H1 (cell line): ENCODE measurements around the gene NR2F1-AS1. TPM values are rescaled to one million over a fixed set of nuclear protein-coding genes. Genes with fewer than 3 reads are reported as not detected.

Experiments used
- CTCF ChIA-PET: fragments of 300-600 bp; sonication (Branson Sonifier 250); formaldehyde crosslinking; loops from one replicate; lab custom pipeline; 2021; ENCODE audit not compliant: partially characterized antibody; lab: Charles Lee
- POLR2A ChIA-PET: fragments of 300-600 bp; sonication (Branson Sonifier 250); formaldehyde crosslinking; loops from one replicate; lab custom pipeline; 2021; ENCODE audit warnings: inconsistent platforms; ENCODE audit not compliant: partially characterized antibody; lab: Charles Lee
- DNase-seq, 2 experiments: peaks; one replicate each; pipeline versions ENCODE4 v3.0.0 to v3.0.0-alpha.2; 2010 to 2022; ENCODE audit warnings: low spot score in 2 of 2, low read depth in 1 of 2, mixed read lengths in 1 of 2
- FAIRE-seq: peaks from 2 replicates; lab custom pipeline; 2011; peaks lifted over from hg19 to GRCh38; lab: Jason Lieb, UNC
- H2AFZ ChIP-seq: 2 replicates; pipeline ENCODE4 v1.8.1; 2012; ENCODE audit warnings: low read length, inconsistent platforms
- H2AK5ac ChIP-seq: 2 replicates; pipeline ENCODE4 v1.6.1; 2013; ENCODE audit warnings: low read depth, low read length
- H2BK120ac ChIP-seq: replicated peaks from 2 replicates; pipeline ENCODE3; 2013; ENCODE audit warnings: low read depth, low read length, inconsistent platforms
- H2BK12ac ChIP-seq: 2 replicates; pipeline ENCODE4 v1.6.1; 2013; ENCODE audit warnings: low read depth, low read length
- H2BK15ac ChIP-seq: 2 replicates; pipeline ENCODE4 v1.6.1; 2013; ENCODE audit warnings: low read length
- H2BK20ac ChIP-seq: 2 replicates; pipeline ENCODE4 v1.6.1; 2013; ENCODE audit warnings: low read length
- H2BK5ac ChIP-seq: 2 replicates; pipeline ENCODE4 v1.6.1; 2013; ENCODE audit warnings: low read depth, low read length
- H3K14ac ChIP-seq: 2 replicates; pipeline ENCODE4 v1.6.1; 2013; ENCODE audit warnings: inconsistent platforms; ENCODE audit not compliant: insufficient read length
- H3K18ac ChIP-seq: 2 replicates; pipeline ENCODE4 v1.6.1; 2013; ENCODE audit warnings: low read length; ENCODE audit errors: extremely low read depth
- H3K23ac ChIP-seq: 2 replicates; pipeline ENCODE4 v1.6.1; 2013; ENCODE audit warnings: inconsistent platforms; ENCODE audit not compliant: insufficient read length
- H3K23me2 ChIP-seq: 2 replicates; pipeline ENCODE4 v1.6.1; 2013; ENCODE audit warnings: low read depth, low read length
- H3K27ac ChIP-seq: 2 replicates; pipeline ENCODE4 v1.6.1; 2011; ENCODE audit warnings: low read depth, low read length, inconsistent platforms
- H3K27me3 ChIP-seq, 4 experiments: replicated peaks in 1 of 4; 1 replicate in 1 of 4; 2 replicates in 3 of 4; pipeline versions ENCODE4 v1.6.1 to v1.8.1; 2011 to 2013; ENCODE audit warnings: low read length in 3 of 4, mild to moderate bottlenecking in 3 of 4, inconsistent platforms in 2 of 4, mixed read lengths in 2 of 4, moderate library complexity in 1 of 4; ENCODE audit not compliant: control insufficient read depth in 3 of 4, insufficient read depth in 3 of 4; ENCODE audit errors: extremely low read depth in 1 of 4
- H3K36me3 ChIP-seq, 4 experiments: 2 replicates each; pipeline versions ENCODE4 v1.6.1 to v1.8.1; 2011 to 2013; ENCODE audit warnings: mild to moderate bottlenecking in 4 of 4, low read length in 3 of 4, moderate library complexity in 2 of 4, control low read depth in 1 of 4, inconsistent platforms in 1 of 4; ENCODE audit not compliant: insufficient read depth in 4 of 4, control insufficient read depth in 2 of 4
- H3K4ac ChIP-seq: replicated peaks from 2 replicates; pipeline ENCODE3; 2013; ENCODE audit warnings: low read length, low read depth, mixed read lengths, inconsistent platforms; ENCODE audit not compliant: insufficient read length
- H3K4me1 ChIP-seq, 4 experiments: replicated peaks in 1 of 4; 1 replicate in 1 of 4; 2 replicates in 3 of 4; pipeline versions ENCODE4 v1.6.1 to v1.8.1; 2011 to 2013; ENCODE audit warnings: low read length in 3 of 4, inconsistent platforms in 2 of 4, mixed read lengths in 1 of 4; ENCODE audit not compliant: insufficient read depth in 4 of 4, control insufficient read depth in 3 of 4
- H3K4me2 ChIP-seq, 2 experiments: 2 replicates each; pipeline versions ENCODE4 v1.6.1 to v1.8.1; 2011 to 2013; ENCODE audit warnings: low read depth in 2 of 2, low read length in 2 of 2, control low read depth in 1 of 2, inconsistent platforms in 1 of 2, mild to moderate bottlenecking in 1 of 2; ENCODE audit not compliant: insufficient read depth in 1 of 2
- H3K4me3 ChIP-seq, 4 experiments: fragments of 200-600, 300-600 bp in 1 of 4; sonication (generic), shearing (Covaris generic), sonication (Bioruptor Twin) in 1 of 4; 2 replicates each; pipeline versions ENCODE4 v1.5.1 to v1.8.1; 2011 to 2016; ENCODE audit warnings: low read length in 4 of 4, low read depth in 3 of 4, control low read depth in 2 of 4, inconsistent platforms in 2 of 4, mild to moderate bottlenecking in 2 of 4, mixed read lengths in 1 of 4, moderate library complexity in 1 of 4; ENCODE audit not compliant: insufficient read depth in 2 of 4; ENCODE audit errors: extremely low read depth in 1 of 4
- H3K56ac ChIP-seq: replicated peaks from 2 replicates; pipeline ENCODE3; 2013; ENCODE audit warnings: low read depth, mild to moderate bottlenecking, mixed read lengths, low read length, inconsistent platforms; ENCODE audit not compliant: insufficient read length
- H3K79me1 ChIP-seq: 2 replicates; pipeline ENCODE4 v1.6.1; 2013; ENCODE audit warnings: low read depth, low read length, control low read depth
- H3K79me2 ChIP-seq, 2 experiments: 2 replicates each; pipeline versions ENCODE4 v1.6.1 to v1.8.1; 2012 to 2013; ENCODE audit warnings: low read length in 2 of 2, mild to moderate bottlenecking in 2 of 2, inconsistent platforms in 1 of 2; ENCODE audit not compliant: insufficient read depth in 2 of 2, control insufficient read depth in 1 of 2
- H3K9ac ChIP-seq, 4 experiments: replicated peaks in 1 of 4; 1 replicate in 1 of 4; 2 replicates in 3 of 4; pipeline versions ENCODE4 v1.6.1 to v1.8.1; 2011 to 2013; ENCODE audit warnings: low read depth in 3 of 4, low read length in 3 of 4, control low read depth in 2 of 4, mild to moderate bottlenecking in 2 of 4, moderate library complexity in 2 of 4, inconsistent platforms in 1 of 4; ENCODE audit errors: extremely low read depth in 1 of 4
- H3K9me3 ChIP-seq, 2 experiments: 2 replicates each; pipeline versions ENCODE4 v1.6.1 to v1.8.1; 2012 to 2013; ENCODE audit warnings: mild to moderate bottlenecking in 2 of 2, moderate library complexity in 2 of 2, control low read depth in 1 of 2, inconsistent platforms in 1 of 2, low read depth in 1 of 2, low read length in 1 of 2, mixed read lengths in 1 of 2; ENCODE audit not compliant: insufficient read depth in 2 of 2
- H4K20me1 ChIP-seq, 2 experiments: replicated peaks in 1 of 2; 2 replicates each; pipeline versions ENCODE3 to v1.8.1; 2011 to 2013; ENCODE audit warnings: inconsistent platforms in 2 of 2, low read length in 2 of 2, mild to moderate bottlenecking in 1 of 2; ENCODE audit not compliant: insufficient read depth in 2 of 2, control insufficient read depth in 1 of 2
- H4K5ac ChIP-seq: 2 replicates; pipeline ENCODE4 v1.6.1; 2013; ENCODE audit warnings: low read length, low read depth, mixed read lengths, inconsistent platforms; ENCODE audit not compliant: insufficient read length
- H4K8ac ChIP-seq: 2 replicates; pipeline ENCODE4 v1.8.0; 2013; ENCODE audit warnings: mild to moderate bottlenecking, moderate library complexity, low read length, inconsistent platforms; ENCODE audit not compliant: insufficient read depth; ENCODE audit errors: extremely low read depth
- H4K91ac ChIP-seq: replicated peaks from 2 replicates; pipeline ENCODE3; 2013; ENCODE audit warnings: low read length, mixed read lengths, inconsistent platforms; ENCODE audit not compliant: insufficient read length
- CREB1 ChIP-seq: IDR thresholded peaks from 2 replicates; pipeline ENCODE4 v1.6.1; 2012; ENCODE audit warnings: inconsistent platforms
- KDM4A ChIP-seq: IDR thresholded peaks from one replicate; pipeline ENCODE4 v1.7.1; 2012; ENCODE audit warnings: low read depth, mild to moderate bottlenecking, moderate library complexity, low read length, inconsistent platforms; ENCODE audit not compliant: severe bottlenecking
- TBP ChIP-seq: IDR thresholded peaks from 2 replicates; pipeline ENCODE4 v1.6.1; 2011; ENCODE audit warnings: low read depth, low read length, improper control_type of control experiment
- WGBS, 2 experiments: shearing (Covaris generic) in 1 of 2; methylation state at CpG; one replicate each; pipeline versions ENCODE4 v1.1.6 to v1.1.7; 2013 to 2015; ENCODE audit warnings: low lambda C conversion rate in 2 of 2, mixed read lengths in 2 of 2, inconsistent platforms in 1 of 2, low coverage in 1 of 2, missing lambda C conversion rate in 1 of 2; ENCODE audit not compliant: insufficient replicate concordance in 2 of 2, insufficient coverage in 1 of 2, insufficient read length in 1 of 2; ENCODE audit errors: extremely low coverage in 1 of 2, missing lambda C conversion rate in 1 of 2; 5-methylcytosine and 5-hydroxymethylcytosine counted together
- polyA plus RNA-seq, 7 experiments: library from polyadenylated mRNA; depleted of rRNA in 3 of 7; stranded (reverse) in 5 of 7; unstranded in 2 of 7; fragments of >200 nt in 5 of 7; fragments of 200-250 nt in 2 of 7; gene quantifications; 1 replicate in 5 of 7; 2 replicates in 1 of 7; 4 replicates in 1 of 7; pipeline versions ENCODE4 v1.2.1 to v1.2.3, GENCODE V29; 2011 to 2013; ENCODE audit warnings: missing spikeins in 2 of 7, mixed read lengths in 2 of 7
- total RNA-seq: library from RNA; stranded (reverse); fragmentation: NEBNext Ultra II Directional; extraction: Animal tissue kit (Norgen Biotek cat#: 25700); gene quantifications from 2 replicates; pipeline ENCODE4 v1.2.1, GENCODE V29; 2021

Gene NR2F1-AS1
- total and polyA plus RNA-seq, 2 of the 8 experiments (the other 6 are each of a cell fraction or from before 2014, with no cell fraction given), result 1.6 to 5.6 TPM

- no peak overlapping the region for H3K18ac ChIP-seq
- peak overlapping the region; percentile 56 to 62 for H3K4me2 ChIP-seq
- H3K4ac ChIP-seq, result no peak overlapping the region
- H2BK20ac ChIP-seq, result no peak overlapping the region
- no peak overlapping the region for H3K14ac ChIP-seq
- H2AFZ ChIP-seq, result no peak overlapping the region
- no peak overlapping the region for H4K91ac ChIP-seq
- H4K5ac ChIP-seq, result no peak overlapping the region
- H3K4me1 ChIP-seq, result peaks cover 2 to 28% (median 18%) of the 10 kb centered on the region in 4 experiments
- DNase-seq, result no peak
- ChIA-PET POLR2A (interaction anchor here (0.6 to 1.5 kb wide), 4 partner anchors 12 to 251 kb away, joined by 3 to 4 read pairs (median 3); partner anchors contain the start of gene NR2F1), CTCF (interaction anchor here (0.6 to 3.9 kb wide), 15 partner anchors 9 to 1314 kb away, joined by 3 to 32 read pairs (median 5); partner anchors contain the start of gene NR2F1)
- H3K9me3 ChIP-seq, result no peaks in the 10 kb centered on the region
- peaks cover 94 to 100% (median 97%) of the 10 kb centered on the region in 4 experiments for H3K27me3 ChIP-seq
- no peak overlapping the region for H4K8ac ChIP-seq
- no peak overlapping the region for H2BK5ac ChIP-seq
- H3K4me3 ChIP-seq, result peak overlapping the region in 2 of 4 experiments; percentile 10 to 47; a peak in 3 of 8 replicates
- FAIRE-seq, result no peak
- no peak overlapping the region for H2BK120ac ChIP-seq
- H2BK12ac ChIP-seq, result no peak overlapping the region
- H3K9ac ChIP-seq, result no peak overlapping the region
- H3K79me2 ChIP-seq, result no peaks in the 10 kb centered on the region
- H3K79me1 ChIP-seq, result no peaks in the 10 kb centered on the region
- H3K27ac ChIP-seq, result no peak overlapping the region
- 6% methylated on average over 27 of the region's 29 CpGs; no CpG with 5 or more reads in 1 of the 2 experiments for WGBS, 2 experiments
- no peak overlapping the region for H3K56ac ChIP-seq
- no peaks in the 10 kb centered on the region for H3K36me3 ChIP-seq
- TF ChIP-seq KDM4A (peak; percentile 3), TBP (no peak), CREB1 (no peak)
- H2BK15ac ChIP-seq, result no peak overlapping the region
- H4K20me1 ChIP-seq, result peaks cover 20 to 38% of the 10 kb centered on the region in 2 experiments
- H3K23me2 ChIP-seq, result peaks cover 3% of the 10 kb centered on the region; the same call in 1 of the 2 replicates
- H2AK5ac ChIP-seq, result no peak overlapping the region
- H3K23ac ChIP-seq, result no peak overlapping the region
Measured at GRCh38 chr5:93595420-93596147, 14.6 kb upstream of the NR2F1-AS1 start.
